ENCODE results near the gene TM4SF1. TPM values are rescaled to one million over a fixed set of nuclear protein-coding genes. Genes with fewer than 3 reads are reported as not detected.

The TM4SF1 gene
- total and polyA plus RNA-seq, 9 of the 15 experiments (the other 6 are each of a cell fraction or from before 2014, with no cell fraction given): 0.06 to 0.44 (median 0.08) TPM; not detected in 4

DNA sequence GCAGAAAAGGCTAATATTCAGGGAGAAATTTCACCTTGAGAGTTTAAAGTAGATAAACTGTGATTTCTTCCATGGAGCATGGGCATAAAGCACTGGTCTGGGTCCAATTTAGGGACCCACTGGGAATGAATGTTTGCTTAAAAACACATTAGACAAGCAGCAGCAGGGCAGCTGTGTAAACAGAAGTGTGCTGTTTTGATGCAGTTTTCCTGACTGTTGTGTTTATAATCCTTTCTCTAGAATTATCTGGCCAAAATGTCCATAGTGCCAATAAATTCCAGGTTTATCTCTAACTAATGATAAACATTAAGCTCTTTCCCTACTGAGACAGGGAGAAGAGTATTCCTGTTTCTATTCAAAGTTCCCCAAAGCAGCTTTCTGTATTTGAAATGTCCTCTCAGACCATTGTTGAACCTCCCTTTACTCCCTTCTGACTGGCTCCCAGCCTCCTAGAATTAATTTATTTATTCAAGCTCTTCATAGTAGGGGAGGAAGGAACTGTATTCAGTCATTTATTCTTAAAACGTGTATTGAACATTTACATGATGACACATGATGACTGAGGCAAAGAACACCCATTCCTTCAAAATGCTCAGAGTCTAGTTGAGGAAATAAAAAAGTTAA is 37.0 kb downstream of the TM4SF1 start:
- Histone ChIP-seq H2AFZ (ENCODE audit: low read depth, low read length) (no peak overlapping the region), H3K9me3 (replicated peaks; ENCODE audit: control insufficient read depth, insufficient read depth, low read depth, low read length) (no peaks in the 10 kb centered on the region), H3K4me3 (no peak overlapping the region), H3K9ac (ENCODE audit: insufficient read depth in 1 of 2, low read depth in 2 of 2, low read length in 2 of 2) (no peak overlapping the region), H3K4me1 (replicated peaks in 1 of 2; ENCODE audit: control insufficient read depth in 2 of 2, insufficient read depth in 2 of 2, low read length in 2 of 2) (no peaks in the 10 kb centered on the region), H3K27me3 (ENCODE audit: control insufficient read depth in 2 of 2, insufficient read depth in 2 of 2, low read length in 2 of 2) (no peaks in the 10 kb centered on the region), H3K4me2 (ENCODE audit: insufficient read depth, low read length) (no peak overlapping the region), H3K36me3 (ENCODE audit: control insufficient read depth, insufficient read depth, low read length) (no peaks in the 10 kb centered on the region), H3K27ac (ENCODE audit: extremely low read depth, low read depth, low read length) (no peak overlapping the region), H3K9me1 (ENCODE audit: control insufficient read depth, insufficient read depth, low read length) (no peaks in the 10 kb centered on the region), H3K79me2 (ENCODE audit: control insufficient read depth, insufficient read depth, low read length) (no peaks in the 10 kb centered on the region), H4K20me1 (replicated peaks; ENCODE audit: control insufficient read depth, insufficient read depth, low read length) (no peaks in the 10 kb centered on the region)
- WGBS (ENCODE audit: insufficient coverage, low coverage, missing lambda C conversion rate): 0% methylated on average over 1 of the region's 1 CpG
- BruUV-seq (replicated peaks): no TSS peak
- FAIRE-seq (no peak), ATAC-seq (no peak), DNase-seq (ENCODE audit: extremely low read depth in 1 of 4, low spot score in 3 of 4) (no peak)
- in situ Hi-C loops (cut with MboI): no loop called here
- ChIA-PET CTCF (ENCODE audit: low intra/inter-chr PET ratio) (no interaction called here), POLR2A (no interaction called here)
- intact Hi-C loops (cut with micrococcal nuclease): no loop called here
- TF ChIP-seq, protein P1, sequence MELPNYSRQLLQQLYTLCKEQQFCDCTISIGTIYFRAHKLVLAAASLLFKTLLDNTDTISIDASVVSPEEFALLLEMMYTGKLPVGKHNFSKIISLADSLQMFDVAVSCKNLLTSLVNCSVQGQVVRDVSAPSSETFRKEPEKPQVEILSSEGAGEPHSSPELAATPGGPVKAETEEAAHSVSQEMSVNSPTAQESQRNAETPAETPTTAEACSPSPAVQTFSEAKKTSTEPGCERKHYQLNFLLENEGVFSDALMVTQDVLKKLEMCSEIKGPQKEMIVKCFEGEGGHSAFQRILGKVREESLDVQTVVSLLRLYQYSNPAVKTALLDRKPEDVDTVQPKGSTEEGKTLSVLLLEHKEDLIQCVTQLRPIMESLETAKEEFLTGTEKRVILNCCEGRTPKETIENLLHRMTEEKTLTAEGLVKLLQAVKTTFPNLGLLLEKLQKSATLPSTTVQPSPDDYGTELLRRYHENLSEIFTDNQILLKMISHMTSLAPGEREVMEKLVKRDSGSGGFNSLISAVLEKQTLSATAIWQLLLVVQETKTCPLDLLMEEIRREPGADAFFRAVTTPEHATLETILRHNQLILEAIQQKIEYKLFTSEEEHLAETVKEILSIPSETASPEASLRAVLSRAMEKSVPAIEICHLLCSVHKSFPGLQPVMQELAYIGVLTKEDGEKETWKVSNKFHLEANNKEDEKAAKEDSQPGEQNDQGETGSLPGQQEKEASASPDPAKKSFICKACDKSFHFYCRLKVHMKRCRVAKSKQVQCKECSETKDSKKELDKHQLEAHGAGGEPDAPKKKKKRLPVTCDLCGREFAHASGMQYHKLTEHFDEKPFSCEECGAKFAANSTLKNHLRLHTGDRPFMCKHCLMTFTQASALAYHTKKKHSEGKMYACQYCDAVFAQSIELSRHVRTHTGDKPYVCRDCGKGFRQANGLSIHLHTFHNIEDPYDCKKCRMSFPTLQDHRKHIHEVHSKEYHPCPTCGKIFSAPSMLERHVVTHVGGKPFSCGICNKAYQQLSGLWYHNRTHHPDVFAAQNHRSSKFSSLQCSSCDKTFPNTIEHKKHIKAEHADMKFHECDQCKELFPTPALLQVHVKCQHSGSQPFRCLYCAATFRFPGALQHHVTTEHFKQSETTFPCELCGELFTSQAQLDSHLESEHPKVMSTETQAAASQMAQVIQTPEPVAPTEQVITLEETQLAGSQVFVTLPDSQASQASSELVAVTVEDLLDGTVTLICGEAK (IDR thresholded peaks at IDR 0.05): no peak
- TF ChIP-seq, protein P1 (CRISPR knock-in tag; IDR thresholded peaks at IDR 0.05): no peak
- TF ChIP-seq NFRKB (IDR thresholded peaks at IDR 0.05; ENCODE audit: low read depth): no peak
- no peak for TF ChIP-seq HDGF (IDR thresholded peaks at IDR 0.05)
- TF ChIP-seq, protein P2, sequence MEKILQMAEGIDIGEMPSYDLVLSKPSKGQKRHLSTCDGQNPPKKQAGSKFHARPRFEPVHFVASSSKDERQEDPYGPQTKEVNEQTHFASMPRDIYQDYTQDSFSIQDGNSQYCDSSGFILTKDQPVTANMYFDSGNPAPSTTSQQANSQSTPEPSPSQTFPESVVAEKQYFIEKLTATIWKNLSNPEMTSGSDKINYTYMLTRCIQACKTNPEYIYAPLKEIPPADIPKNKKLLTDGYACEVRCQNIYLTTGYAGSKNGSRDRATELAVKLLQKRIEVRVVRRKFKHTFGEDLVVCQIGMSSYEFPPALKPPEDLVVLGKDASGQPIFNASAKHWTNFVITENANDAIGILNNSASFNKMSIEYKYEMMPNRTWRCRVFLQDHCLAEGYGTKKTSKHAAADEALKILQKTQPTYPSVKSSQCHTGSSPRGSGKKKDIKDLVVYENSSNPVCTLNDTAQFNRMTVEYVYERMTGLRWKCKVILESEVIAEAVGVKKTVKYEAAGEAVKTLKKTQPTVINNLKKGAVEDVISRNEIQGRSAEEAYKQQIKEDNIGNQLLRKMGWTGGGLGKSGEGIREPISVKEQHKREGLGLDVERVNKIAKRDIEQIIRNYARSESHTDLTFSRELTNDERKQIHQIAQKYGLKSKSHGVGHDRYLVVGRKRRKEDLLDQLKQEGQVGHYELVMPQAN (IDR thresholded peaks at IDR 0.05; ENCODE audit: borderline replicate concordance): no peak
- no peak for TF ChIP-seq ZNF644 (tag; IDR thresholded peaks at IDR 0.05; ENCODE audit: low read depth)
- TF ChIP-seq, protein P3, sequence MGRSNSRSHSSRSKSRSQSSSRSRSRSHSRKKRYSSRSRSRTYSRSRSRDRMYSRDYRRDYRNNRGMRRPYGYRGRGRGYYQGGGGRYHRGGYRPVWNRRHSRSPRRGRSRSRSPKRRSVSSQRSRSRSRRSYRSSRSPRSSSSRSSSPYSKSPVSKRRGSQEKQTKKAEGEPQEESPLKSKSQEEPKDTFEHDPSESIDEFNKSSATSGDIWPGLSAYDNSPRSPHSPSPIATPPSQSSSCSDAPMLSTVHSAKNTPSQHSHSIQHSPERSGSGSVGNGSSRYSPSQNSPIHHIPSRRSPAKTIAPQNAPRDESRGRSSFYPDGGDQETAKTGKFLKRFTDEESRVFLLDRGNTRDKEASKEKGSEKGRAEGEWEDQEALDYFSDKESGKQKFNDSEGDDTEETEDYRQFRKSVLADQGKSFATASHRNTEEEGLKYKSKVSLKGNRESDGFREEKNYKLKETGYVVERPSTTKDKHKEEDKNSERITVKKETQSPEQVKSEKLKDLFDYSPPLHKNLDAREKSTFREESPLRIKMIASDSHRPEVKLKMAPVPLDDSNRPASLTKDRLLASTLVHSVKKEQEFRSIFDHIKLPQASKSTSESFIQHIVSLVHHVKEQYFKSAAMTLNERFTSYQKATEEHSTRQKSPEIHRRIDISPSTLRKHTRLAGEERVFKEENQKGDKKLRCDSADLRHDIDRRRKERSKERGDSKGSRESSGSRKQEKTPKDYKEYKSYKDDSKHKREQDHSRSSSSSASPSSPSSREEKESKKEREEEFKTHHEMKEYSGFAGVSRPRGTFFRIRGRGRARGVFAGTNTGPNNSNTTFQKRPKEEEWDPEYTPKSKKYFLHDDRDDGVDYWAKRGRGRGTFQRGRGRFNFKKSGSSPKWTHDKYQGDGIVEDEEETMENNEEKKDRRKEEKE (IDR thresholded peaks at IDR 0.05; ENCODE audit: borderline replicate concordance in 1 of 2, control insufficient read depth in 1 of 2, low read depth in 2 of 2, low read length in 1 of 2): no peak
- no peak for TF ChIP-seq TSC22D4 (tag; IDR thresholded peaks at IDR 0.05)
